ENCODE data around the gene FXYD6. TPM values are rescaled to one million over a fixed set of nuclear protein-coding genes. Genes with fewer than 3 reads are reported as not detected.

Gene FXYD6
- total and polyA plus RNA-seq, 9 of the 15 experiments (the other 6 are each of a cell fraction or from before 2014, with no cell fraction given), result 0.07 to 0.35 TPM; not detected in 7

GRCh38 chr11:117909611-117910382 lies 33.3 kb upstream of the FXYD6 start (continued):
- peak; percentile 6; the same call in 1 of the 2 replicates for TF ChIP-seq CXXC5 (CRISPR knock-in tag; IDR thresholded peaks at IDR 0.05)
- no peak for TF ChIP-seq SAFB (IDR thresholded peaks at IDR 0.05; ENCODE audit: borderline replicate concordance, low read depth, low read length)
- peak; percentile 38 for TF ChIP-seq ZFP36 (IDR thresholded peaks at IDR 0.05; ENCODE audit: low read depth, low read length, partially characterized antibody)
- TF ChIP-seq ZNF518B (CRISPR knock-in tag; IDR thresholded peaks at IDR 0.05), result no peak
- no peak for TF ChIP-seq ZNF253 (CRISPR knock-in tag; conservative IDR thresholded peaks at IDR 0.05)
- TF ChIP-seq ZNF318 (IDR thresholded peaks at IDR 0.05; ENCODE audit: borderline replicate concordance in 1 of 2, low read depth in 1 of 2), result no peak
- TF ChIP-seq NR1H2 (CRISPR knock-in tag; IDR thresholded peaks at IDR 0.05), result no peak
- TF ChIP-seq RFX1 (IDR thresholded peaks at IDR 0.05), result no peak
- peak; percentile 24; the same call in 1 of the 2 replicates for TF ChIP-seq ATF7 (IDR thresholded peaks at IDR 0.05)
- no peak for TF ChIP-seq ZNF830 (CRISPR knock-in tag; IDR thresholded peaks at IDR 0.05)
- no peak for TF ChIP-seq ZFX (CRISPR knock-in tag; IDR thresholded peaks at IDR 0.05)
- TF ChIP-seq CREB3L1 (IDR thresholded peaks at IDR 0.05; ENCODE audit: borderline replicate concordance, low read depth), result no peak

All from K562 (cell line).